ENCODE data around the gene TESK2.

The TESK2 gene

DNA sequence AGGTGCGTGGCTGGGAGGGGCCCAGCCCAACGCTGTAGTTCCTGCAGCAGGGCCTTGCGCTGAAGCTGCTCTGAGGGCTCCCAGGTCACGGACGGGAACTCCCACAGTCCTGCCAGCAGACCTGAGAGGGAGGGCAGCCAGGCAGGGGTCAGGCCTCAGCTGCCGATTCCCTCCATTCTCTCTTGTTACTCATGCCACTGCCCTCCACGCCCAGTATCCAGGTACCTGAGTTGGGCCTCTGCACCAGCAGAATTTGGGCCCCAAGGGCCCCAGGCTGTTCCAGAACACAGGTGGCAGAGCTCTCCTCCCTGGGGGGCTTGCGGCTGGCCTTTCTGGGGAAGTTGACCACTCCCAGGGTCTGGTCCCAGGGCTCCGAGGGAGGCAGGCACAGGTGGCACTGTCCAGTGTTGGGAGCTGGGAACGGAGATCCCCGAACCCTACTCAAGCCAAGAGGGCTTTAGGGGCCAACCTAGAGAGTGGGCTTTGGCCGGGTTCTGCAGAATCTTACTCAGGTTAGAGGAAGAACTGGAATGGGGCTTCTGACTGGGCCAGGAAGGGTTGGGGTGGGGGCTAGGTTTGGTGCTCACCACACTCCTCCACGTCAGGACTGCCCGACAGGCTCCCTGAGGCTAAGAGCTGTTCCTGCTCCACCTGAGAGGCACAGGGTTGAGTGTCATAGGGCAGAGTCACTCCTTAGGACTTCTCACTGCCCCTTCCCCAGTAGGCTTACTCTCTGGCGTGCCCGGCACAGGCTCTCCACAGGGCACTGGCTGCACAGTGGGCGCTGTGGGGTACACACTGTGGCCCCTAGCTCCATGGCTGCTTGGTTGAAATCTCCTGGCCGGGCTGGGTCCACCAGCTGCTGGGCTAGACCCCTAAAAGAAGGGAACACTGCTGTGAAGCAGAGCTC, 159.3 kb downstream of the TESK2 start:
- DNase-seq: no peak

DNA sequence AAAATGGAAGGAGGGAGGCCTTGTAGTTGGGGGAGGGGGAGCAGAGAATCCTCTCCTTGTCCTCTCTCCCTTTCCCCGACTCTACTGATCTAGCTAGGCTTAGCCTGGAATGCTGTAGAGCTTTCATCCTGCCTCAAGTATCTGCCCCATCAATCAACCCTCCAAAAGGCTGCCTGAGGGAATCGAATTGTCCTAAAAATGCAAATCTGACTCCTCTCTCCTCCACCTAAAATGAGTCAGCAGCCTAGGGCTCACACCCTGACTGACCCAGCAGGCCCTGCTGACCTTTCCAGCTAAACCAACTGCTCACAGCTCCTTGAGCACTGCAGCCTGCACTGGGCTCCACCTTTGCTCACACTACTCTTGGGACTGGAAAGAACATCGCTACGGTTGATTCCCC, 161.5 kb downstream of the TESK2 start:
- no peak for DNase-seq

DNA sequence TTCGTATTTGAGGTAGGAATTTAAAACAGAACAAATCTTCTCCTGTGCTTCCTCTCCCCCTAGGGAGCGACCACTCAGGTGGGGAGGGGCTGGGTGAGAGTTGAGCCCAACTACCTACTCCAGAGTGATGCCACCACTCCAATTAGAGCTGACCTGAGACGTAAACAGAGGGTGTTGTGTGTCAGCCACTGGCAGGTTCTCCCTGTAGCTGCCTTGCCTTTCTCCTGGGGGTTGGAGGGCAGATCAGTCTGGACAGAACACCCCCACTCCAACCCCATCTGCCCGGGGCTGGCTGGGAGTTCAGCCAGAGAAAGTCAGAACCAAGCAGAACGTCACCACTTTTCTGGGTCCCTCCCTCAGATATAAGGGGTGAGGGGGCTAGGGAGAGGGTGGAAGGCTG, 162.3 kb downstream of the TESK2 start:
- no peak for DNase-seq

DNA sequence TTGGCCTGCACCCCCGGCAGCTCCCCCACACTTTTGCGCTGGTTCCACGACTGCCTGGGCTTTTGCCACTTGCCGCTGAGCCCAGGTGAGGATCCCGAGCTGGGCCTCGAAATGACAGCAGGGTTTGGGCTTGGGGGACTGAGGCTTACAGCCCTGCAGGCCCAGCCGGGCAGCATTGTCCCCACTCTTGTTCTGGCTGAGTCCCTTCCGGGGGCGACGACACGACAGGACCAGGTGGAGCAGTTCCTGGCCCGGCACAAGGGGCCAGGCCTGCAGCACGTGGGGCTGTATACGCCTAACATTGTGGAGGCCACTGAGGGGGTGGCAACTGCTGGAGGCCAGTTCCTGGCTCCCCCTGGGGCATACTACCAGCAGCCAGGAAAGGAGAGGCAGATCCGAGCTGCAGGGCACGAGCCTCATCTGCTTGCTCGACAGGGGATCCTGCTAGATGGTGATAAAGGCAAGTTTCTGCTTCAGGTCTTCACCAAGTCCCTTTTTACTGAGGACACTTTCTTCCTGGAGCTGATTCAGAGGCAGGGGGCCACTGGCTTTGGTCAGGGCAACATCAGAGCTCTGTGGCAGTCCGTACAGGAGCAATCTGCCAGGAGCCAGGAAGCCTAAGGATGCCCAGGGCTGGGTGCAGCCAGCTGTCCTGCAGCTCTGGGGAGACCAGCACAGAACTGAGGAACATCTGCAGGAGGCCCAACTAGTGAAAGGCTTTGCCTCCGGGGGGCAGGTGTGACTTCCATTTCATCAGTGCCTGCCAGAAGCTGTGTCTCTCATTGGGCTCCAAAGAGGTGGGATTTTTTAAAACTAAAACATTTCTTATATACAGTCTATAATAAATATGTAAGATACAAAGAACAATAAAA, 163.1 kb downstream of the TESK2 start:
- DNase-seq: no peak

DNA sequence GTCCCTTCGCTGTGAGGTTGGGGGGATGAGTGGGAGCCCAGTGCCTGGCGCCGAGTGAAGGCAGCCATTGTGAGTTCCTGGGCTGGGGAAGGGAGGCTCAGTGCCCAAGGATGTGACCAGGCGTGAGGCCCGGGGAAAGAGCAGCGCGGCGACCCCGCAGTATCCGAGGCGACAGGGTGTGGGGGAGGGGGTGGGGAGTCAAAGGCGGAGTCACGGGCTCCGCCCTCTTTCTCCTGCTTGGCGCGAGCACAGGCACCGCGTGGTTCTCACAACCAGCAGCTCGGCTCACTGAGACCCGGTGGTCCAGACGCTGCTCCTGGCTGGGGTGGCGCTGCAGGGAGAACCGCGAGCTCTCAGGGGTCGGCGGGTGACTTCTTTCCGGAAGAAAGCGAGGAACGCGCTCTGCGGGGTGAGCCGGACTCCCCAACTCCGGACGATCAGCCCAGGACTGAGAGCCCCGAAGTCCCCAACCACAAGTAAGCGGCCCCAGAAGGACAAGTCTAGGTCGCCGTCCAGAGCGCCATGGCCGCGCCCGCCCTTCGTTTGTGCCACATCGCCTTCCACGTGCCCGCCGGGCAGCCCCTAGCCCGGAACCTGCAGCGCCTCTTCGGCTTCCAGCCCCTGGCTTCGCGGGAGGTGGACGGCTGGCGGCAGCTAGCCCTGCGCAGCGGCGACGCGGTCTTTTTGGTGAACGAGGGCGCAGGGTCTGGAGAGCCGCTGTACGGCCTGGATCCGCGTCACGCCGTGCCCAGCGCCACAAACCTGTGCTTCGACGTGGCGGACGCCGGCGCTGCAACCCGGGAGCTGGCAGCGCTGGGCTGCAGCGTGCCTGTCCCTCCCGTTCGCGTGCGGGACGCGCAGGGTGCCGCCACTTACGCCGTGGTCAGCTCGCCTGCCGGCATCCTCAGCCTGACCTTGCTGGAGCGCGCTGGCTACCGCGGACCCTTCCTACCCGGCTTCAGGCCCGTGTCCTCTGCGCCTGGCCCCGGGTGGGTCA, 164.0 kb downstream of the TESK2 start, which contains the start of gene HPDL:
HPDL (plus strand) TSS at position 269 of the 997 bp plus-strand sequence; CDS start at position 523, 254 bp downstream.
- no peak for DNase-seq

DNA sequence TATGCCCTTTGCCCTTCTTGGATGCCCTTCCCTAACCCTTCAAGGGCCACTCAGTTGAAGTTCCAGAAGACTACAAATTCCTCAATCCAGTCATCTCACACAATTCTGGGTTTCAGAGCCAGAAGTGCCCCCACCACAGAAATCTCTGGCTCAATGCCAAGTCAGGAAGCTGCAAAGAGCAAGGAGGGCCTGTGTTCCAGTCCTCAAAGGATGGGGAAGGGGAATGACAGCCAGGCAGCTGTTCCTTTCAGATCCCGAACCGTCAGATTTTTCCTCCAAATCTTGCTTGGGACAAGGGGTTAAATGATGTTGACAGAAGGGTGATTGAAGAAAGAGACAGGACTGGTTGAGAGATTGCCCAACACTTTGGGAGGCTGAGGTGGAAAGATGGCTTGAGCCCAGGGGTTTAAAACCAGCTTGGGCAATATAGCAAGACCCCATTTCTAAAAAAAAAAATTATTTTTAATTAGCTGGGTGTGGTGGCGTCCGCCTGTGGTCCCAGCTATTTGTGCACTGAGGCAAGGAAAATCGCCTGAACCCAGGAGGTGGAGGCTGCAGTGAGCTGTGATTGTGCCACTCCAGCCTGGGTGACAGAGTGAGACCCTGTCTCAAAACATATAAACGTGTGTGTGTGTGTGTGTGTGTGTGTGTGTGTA, 165.0 kb downstream of the TESK2 start:
- no peak for DNase-seq

DNA sequence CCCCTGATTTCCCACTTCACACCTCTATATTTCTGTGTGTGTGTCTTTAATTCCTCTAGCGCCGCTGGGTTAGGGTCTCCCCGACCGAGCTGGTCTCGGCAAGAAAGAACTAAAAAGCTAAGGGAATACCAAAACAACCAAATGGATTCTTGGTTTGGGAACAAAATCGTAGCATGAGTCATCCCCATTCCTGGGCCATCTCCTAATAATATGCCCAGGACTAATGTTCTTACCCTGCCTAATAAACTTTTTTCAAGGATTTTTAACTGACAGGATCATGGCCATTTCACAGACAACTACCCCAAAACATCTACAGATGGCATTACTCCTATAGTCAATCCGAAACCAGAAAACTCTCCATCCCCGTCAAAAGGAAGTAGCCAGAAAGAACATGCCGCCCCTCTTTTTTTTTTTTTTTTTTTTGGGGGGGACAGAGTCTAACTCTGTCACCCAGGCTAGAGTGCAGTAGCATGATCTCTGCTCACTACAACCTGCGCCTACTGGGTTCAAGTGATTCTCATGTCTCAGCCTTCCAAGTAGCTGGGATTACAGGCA, 168.4 kb downstream of the TESK2 start:
- no peak for DNase-seq

DNA sequence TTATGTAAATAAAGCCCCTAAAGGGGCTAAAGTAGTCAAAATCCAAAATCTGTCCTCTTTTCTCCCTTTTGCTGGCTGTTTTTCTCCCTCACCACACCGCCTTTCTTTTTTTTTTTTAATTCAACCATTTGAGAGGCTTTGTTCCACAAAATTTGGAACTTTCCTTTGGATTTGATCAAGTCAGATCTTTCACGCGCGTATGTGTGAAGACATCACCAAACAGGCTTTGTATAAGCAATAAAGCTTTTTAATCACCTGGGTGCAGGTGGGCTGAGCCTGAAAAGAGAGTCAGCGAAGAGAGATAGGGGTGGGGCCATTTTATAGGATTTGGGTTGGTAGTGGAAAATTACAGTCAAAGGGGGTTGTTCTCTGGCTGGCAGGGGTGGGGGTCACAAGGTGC, 169.5 kb downstream of the TESK2 start:
- no peak for DNase-seq

DNA sequence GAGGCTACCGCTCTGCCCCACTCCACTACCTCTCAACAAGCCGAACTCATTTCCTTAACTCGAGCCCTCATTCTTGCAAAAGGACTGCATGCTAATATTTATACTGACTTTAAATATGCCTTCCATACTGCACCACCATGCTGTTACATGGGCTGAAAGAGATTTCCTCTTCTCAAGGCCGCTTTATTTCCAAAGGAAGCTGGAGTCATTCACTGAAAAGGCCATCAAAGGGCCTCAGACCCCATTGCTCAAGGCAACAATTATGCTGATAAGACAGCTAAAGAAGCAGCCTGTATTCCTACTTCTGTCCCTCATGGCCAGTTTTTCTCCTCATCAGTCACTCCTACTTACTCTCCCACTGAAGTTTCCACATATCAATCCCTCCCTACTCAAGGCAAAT, 171.2 kb downstream of the TESK2 start:
- no peak for DNase-seq

DNA sequence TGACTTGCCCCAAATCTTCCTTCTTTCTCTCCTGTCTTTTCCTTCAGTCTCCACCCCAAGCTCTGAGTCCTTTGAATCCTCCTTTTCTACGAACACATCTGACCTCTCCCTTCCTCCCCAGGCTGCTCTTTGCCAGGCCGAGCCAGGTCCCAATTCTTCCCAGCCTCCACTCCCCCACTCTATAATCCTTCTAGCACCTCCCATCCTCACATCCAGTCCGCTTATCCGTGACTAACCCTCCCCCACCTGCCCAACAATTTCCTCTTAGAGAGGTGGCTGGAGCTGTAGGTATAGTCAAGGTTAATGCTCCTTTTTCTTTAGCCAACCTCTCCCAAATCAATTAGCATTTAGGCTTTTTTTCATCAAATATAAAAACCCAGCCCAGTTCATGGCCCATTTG, 173.8 kb downstream of the TESK2 start:
- no peak for DNase-seq

DNA sequence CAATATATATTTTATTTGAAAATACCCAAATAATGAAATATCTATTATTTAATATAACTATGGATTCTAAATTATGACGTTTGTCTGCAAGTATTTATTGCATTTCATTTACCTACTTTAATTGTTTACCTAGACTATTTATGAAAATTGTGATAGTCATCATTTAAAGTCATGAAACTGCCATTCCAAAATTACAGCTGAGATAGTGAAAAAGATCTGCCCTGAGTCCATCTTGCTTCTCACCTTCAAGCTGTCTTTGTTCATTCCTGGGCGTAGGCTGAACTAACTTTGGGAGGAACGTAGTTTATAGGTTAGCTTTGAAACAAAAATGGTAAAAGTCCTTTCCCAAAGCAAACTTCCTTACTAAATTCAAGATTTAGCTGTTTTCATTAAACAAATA, 176.7 kb downstream of the TESK2 start:
- DNase-seq: no peak

DNA sequence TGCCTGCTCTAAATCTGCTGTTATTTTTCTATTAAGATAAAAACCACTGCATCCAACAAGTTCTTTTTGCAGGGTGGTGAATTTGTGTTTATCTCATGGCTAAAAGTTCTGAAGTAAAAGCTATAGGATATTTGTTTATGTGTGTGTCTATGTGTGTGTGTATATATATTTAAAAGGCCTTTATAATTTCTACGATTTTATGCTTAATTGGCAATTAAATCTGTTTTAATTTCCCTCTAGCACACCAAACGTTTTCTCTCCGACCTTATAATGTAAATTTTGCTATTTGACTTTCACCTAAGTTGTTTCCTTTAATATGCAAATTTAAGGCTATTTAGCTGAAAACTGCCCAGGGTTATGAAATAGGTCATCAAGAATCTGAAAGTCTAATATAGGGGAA, 184.1 kb downstream of the TESK2 start:
- DNase-seq: no peak

DNA sequence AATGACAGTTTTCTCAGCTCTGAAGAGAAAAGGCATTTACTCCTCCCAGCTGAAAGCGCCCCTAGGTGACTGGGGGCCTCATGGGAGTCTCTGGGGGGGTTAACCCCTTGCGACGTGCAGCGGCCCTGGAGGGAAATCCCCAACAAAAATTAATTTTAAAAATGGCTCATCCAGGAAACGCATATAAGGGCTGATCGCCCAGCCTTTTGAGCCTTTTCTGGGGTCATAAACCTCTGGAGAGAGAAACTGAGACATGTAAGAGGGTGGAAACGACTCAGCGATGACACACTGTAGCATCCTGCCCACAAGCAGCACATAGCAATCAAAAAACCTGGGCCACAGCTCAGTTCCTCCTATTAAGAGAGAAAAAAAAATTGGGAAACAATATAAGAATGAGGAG, 184.6 kb downstream of the TESK2 start:
- no peak for DNase-seq

DNA sequence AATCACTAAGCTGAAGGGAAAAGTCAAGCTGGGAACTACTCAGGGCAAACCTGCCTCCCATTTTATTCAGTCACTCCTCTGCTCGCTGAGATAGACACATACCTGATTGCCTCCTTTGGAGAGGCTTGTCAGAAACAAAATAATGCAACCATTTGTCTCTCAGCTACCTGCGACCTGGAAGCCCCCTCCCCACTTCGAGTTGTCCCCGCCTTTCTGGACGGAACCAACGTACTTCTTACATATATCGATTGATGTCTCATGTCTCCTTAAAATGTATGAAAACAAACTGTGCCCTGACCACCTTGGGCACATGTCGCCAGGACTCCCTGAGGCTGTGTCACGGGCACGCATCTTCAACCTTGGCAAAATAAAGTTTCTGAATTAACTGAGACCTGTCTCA, 185.7 kb downstream of the TESK2 start:
- no peak for DNase-seq

DNA sequence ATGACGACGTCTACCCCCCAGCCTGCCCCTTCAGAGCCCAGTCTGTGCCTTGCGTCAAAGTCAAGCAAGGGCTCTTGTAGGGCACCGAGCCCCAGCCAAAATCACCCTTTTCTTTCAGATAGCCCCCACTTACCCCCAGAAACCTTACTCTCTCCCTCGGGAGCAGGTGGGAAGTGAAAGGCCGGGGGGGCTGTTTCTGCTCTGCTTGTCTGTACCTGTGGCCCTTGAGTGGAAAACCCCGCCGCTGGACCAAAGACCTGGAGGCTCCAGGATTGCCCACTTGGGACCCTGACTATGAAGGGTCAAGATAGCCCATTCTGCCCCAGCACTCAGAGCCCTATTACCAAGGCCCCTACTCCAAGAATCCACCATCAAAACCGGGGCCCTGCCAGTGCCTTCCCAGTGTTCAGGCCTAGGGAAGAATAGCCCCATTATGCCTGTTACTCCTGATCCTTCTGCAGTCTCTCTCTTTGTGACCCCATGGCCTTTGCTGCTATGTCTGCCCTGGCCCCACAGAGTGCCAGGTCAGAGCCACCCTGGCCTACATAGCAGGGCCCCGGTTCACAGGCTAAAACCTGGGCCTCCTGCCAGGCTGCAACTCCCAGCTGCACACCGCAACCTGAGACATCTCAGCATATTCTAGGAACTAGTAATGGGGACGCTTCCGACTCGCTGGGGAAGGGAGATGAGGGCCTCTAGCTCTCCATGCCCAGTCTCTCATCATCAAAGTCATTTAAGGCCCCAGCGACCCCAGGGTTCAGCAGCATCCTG, 186.5 kb downstream of the TESK2 start:
- DNase-seq: no peak

DNA sequence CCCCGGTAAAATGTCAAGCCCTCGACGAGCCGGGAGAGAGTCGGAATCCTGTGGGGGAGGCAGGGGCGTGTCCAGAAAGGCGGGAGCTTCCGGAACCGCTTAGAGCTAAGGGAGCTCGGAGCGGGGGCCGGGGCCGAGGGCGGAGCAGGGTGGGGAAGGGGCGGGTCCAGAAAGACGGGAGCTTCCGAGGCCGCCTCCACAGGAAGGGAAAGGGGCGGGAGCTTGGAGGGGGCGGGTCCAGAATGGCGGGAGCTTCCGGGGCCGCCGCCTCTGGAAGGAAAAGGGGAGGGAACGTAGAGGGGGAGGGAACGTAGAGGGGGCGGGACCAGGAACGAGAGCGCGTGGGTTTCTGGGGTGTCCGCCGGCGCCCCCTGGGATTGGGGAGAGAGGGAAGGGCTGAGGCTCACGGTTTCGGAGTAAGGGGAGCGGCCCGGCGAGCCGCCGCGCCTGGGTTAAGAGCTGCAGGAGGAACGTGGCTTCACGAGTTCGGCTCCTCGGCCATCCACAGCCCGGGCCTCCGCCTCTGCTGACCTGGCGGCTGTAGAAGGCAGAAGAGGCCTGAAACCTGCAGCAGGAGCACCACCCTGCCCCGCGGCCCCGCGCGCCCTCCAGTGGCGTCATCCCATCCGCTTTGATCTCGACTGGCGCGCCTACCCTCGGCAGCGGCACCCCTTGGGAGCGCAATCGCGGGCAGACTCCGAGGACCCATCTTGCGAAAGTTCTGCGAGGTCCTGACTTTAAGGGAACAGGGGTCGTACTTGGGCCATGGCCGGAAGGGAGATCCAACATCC, 187.2 kb downstream of the TESK2 start:
- DNase-seq: peak; percentile 97

DNA sequence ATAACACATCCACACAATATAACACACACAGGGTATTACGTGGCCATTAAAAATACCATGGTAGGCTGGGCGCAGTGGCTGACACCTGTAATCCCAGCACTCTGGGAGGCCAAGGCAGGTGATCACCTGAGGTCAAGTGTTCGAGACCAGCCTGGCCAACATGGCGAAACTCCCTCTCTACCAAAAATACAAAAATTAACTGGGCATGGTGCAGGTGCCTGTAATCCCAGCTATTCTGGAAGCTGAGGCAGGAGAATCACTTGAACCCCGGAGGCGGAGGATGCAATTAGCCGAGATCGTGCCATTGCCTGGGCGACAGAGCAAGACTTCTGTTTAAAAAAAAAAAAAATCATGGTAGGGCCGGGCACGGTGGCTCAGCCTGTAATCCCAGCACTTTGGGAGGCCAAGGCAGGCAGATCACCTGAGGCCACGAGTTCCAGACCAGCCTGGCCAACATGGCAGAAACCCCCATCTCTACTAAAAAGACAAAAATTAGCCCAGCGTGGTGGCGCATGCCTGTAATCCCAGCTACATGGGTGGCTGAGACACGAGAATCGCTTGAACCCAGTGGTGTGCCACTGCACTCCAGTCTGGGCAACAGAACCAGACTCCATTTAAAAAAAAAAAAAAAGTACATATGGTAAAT, 188.3 kb downstream of the TESK2 start:
- no peak for DNase-seq

DNA sequence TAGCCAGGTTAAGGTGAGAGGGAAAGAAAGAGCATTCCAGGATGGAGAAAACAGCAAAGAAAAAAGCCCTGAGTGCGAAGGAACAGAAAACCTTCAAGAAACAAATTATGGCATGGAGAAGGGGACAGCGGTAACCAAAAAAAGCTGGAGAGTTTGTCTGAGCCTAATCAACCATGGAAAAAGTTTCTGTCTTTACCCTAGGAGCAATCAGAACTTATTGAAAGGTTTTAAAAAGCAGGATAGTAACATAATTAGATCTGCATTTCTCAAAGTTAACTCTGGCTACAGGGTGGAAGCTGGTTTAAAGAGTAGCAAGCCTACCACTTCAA, 190.3 kb downstream of the TESK2 start:
- no peak for DNase-seq

DNA sequence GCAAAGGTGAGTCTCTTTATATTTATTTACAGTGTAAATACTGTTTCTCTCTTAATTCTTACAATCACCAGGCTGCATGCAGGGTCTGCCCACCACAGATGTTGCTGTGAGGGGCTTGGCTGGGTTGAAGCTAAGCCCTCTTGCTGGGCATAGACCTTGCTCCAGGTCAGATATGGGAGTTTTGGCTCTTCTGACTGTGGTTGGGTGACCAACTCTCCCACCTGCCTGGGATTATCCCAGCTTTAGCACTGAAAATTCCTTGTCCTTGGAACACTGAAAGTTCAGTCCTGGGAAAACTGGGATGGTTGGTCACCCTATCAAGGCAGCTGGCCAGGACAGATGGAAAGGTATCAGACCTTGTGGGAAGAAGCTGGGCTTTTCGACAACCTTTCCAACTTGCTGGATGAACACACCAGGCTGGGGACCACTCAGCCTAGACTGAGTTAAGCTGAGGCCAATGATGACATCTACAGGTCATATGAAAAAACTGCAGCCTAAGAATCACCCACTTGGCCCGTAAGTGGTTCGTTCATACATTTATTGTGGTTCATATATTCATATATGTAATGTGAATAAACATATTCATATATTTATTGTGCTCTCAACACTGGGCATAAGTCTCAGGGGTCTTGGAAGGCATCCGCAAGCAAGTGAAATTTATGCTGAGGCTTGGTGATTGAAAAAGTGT, 190.8 kb downstream of the TESK2 start:
- peak; percentile 41 for DNase-seq
